Keratinocyte (primary cell): ENCODE data around the gene PLXNA2. TPM values are rescaled to one million over a fixed set of nuclear protein-coding genes. Genes with fewer than 3 reads are reported as not detected.

Source experiments
- DNase-seq: peaks from one replicate; pipeline ENCODE4 v3.0.0-alpha.2; 2011; ENCODE audit warnings: low read depth, missing footprints, low spot score
- FAIRE-seq: peaks from 2 replicates; lab custom pipeline; 2011; peaks lifted over from hg19 to GRCh38; lab: Jason Lieb, UNC
- H2AFZ ChIP-seq: 2 replicates; pipeline ENCODE4 v1.6.0; 2012; ENCODE audit warnings: low read length, control low read depth, inconsistent platforms; ENCODE audit not compliant: control insufficient read depth
- H3K27ac ChIP-seq: 2 replicates; pipeline ENCODE4 v1.5.1; 2011; ENCODE audit warnings: low read length; ENCODE audit not compliant: control insufficient read depth, insufficient read depth
- H3K27me3 ChIP-seq: 3 replicates; pipeline ENCODE4 v1.6.0; 2011; ENCODE audit warnings: low read length; ENCODE audit not compliant: control insufficient read depth, insufficient read depth; ENCODE audit errors: extremely low read depth
- H3K36me3 ChIP-seq, 2 experiments: 2 replicates in 1 of 2; 3 replicates in 1 of 2; pipeline ENCODE4 v1.5.1; 2011; ENCODE audit warnings: low read length in 2 of 2, mild to moderate bottlenecking in 1 of 2; ENCODE audit not compliant: control insufficient read depth in 2 of 2, insufficient read depth in 2 of 2; ENCODE audit errors: extremely low read depth in 1 of 2
- H3K4me1 ChIP-seq: 3 replicates; pipeline ENCODE4 v1.5.1; 2011; ENCODE audit warnings: low read length; ENCODE audit not compliant: control insufficient read depth, insufficient read depth; ENCODE audit errors: extremely low read depth
- H3K4me2 ChIP-seq: 3 replicates; pipeline ENCODE4 v1.6.0; 2011; ENCODE audit warnings: low read depth, low read length; ENCODE audit not compliant: control insufficient read depth, insufficient read depth; ENCODE audit errors: extremely low read depth
- H3K4me3 ChIP-seq, 3 experiments: fragments of 200-600 bp in 1 of 3; sonication (generic) in 1 of 3; 2 replicates in 2 of 3; 3 replicates in 1 of 3; pipeline ENCODE4 v1.5.1; 2011 to 2016; ENCODE audit warnings: low read length in 3 of 3, mild to moderate bottlenecking in 3 of 3, control low read depth in 2 of 3, inconsistent platforms in 1 of 3, low read depth in 1 of 3, mixed read lengths in 1 of 3, mixed run types in 1 of 3, moderate library complexity in 1 of 3; ENCODE audit not compliant: control insufficient read depth in 2 of 3, insufficient read depth in 2 of 3; ENCODE audit errors: extremely low read depth in 1 of 3
- H3K79me2 ChIP-seq: 2 replicates; pipeline ENCODE4 v1.6.0; 2012; ENCODE audit warnings: low read length; ENCODE audit not compliant: control insufficient read depth, insufficient read depth
- H3K9ac ChIP-seq: 3 replicates; pipeline ENCODE4 v1.6.0; 2011; ENCODE audit warnings: low read length; ENCODE audit not compliant: control insufficient read depth, insufficient read depth; ENCODE audit errors: extremely low read depth
- H3K9me1 ChIP-seq: 3 replicates; pipeline ENCODE4 v1.6.0; 2011; ENCODE audit warnings: low read length; ENCODE audit not compliant: control insufficient read depth, insufficient read depth; ENCODE audit errors: extremely low read depth
- H3K9me3 ChIP-seq: 2 replicates; pipeline ENCODE4 v1.5.1; 2012; ENCODE audit warnings: low read depth, low read length; ENCODE audit not compliant: control insufficient read depth
- H4K20me1 ChIP-seq: 3 replicates; pipeline ENCODE4 v1.6.0; 2011; ENCODE audit warnings: low read length; ENCODE audit not compliant: control insufficient read depth, insufficient read depth; ENCODE audit errors: extremely low read depth
- EZH2 ChIP-seq: IDR thresholded peaks from one replicate; pipeline ENCODE4 v1.6.1; 2012; ENCODE audit warnings: inconsistent platforms, mild to moderate bottlenecking, low read length, moderate library complexity
- dilution Hi-C: fragments of 300-500 bp; cut with MboI; formaldehyde crosslinking; loops from one replicate; pipeline ENCODE4 v1.7.0; 2020; ENCODE audit warnings: low sequenced_read_pairs; ENCODE audit not compliant: extremely low pct_ligation_motif_present
- polyA plus RNA-seq, 5 experiments: library from polyadenylated mRNA; depleted of rRNA in 3 of 5; stranded (reverse) in 3 of 5; stranded (forward) in 1 of 5; unstranded in 1 of 5; fragments of >200 nt; gene quantifications; 1 replicate in 1 of 5; 2 replicates in 3 of 5; 3 replicates in 1 of 5; pipeline versions ENCODE4 v1.2.1 to v1.2.3, GENCODE V29; 2011 to 2012; ENCODE audit warnings: missing spikeins in 2 of 5, low read depth in 1 of 5, low replicate concordance in 1 of 5
- TF ChIP-seq, protein P1 (sequence below), 3 experiments: IDR thresholded peaks in 1 of 3; conservative IDR thresholded peaks in 1 of 3; optimal IDR thresholded peaks in 1 of 3; 2 replicates in 2 of 3; 3 replicates in 1 of 3; pipeline versions ENCODE3 to v1.5.1; 2011; ENCODE audit warnings: low read length in 3 of 3, mild to moderate bottlenecking in 3 of 3, moderate library complexity in 2 of 3, control low read depth in 1 of 3, inconsistent platforms in 1 of 3; ENCODE audit not compliant: insufficient read depth in 2 of 3; ENCODE audit errors: extremely low read depth in 1 of 3

Gene PLXNA2
- polyA plus RNA-seq, 1 donor (not counting 4 experiments of a cell fraction or from before 2014, with no cell fraction given): 6.7 TPM

DNA sequence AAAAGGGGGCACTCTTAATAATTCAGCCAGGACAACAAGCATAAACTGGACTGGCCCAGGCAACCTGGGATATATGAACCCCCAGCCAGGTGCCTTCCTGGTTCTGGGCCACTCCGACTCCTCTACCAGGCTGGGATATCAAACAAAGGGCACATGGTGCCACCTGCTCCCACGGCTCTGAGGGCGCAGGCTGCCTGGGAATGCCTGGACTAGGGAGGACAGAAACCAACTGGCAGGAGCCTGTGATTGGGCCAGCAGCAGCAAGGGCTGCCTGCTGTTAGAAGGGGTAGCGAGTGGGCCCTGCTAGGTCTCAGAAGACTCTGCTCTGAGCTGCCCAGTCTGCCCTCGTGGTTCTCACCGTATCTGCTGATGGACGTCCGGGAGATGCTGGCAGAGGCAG is 210.0 kb downstream of the PLXNA2 start:
- TF ChIP-seq EZH2: no peak
- TF ChIP-seq, protein P1, sequence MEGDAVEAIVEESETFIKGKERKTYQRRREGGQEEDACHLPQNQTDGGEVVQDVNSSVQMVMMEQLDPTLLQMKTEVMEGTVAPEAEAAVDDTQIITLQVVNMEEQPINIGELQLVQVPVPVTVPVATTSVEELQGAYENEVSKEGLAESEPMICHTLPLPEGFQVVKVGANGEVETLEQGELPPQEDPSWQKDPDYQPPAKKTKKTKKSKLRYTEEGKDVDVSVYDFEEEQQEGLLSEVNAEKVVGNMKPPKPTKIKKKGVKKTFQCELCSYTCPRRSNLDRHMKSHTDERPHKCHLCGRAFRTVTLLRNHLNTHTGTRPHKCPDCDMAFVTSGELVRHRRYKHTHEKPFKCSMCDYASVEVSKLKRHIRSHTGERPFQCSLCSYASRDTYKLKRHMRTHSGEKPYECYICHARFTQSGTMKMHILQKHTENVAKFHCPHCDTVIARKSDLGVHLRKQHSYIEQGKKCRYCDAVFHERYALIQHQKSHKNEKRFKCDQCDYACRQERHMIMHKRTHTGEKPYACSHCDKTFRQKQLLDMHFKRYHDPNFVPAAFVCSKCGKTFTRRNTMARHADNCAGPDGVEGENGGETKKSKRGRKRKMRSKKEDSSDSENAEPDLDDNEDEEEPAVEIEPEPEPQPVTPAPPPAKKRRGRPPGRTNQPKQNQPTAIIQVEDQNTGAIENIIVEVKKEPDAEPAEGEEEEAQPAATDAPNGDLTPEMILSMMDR (optimal IDR thresholded peaks at IDR 0.05 in 1 of 3, IDR thresholded peaks at IDR 0.05 in 1 of 3, conservative IDR thresholded peaks at IDR 0.05 in 1 of 3; ENCODE audit: extremely low read depth in 1 of 3, insufficient read depth in 2 of 3, low read length in 3 of 3): no peak
- no peaks in the 10 kb centered on the region for H3K79me2 ChIP-seq
- no peaks in the 10 kb centered on the region for H4K20me1 ChIP-seq
- peaks cover 25 to 43% of the 10 kb centered on the region in 2 experiments for H3K36me3 ChIP-seq
- no peaks in the 10 kb centered on the region for H3K9me3 ChIP-seq
- H3K9ac ChIP-seq: no peak overlapping the region
- dilution Hi-C loops: no loop called here
- no peak for DNase-seq
- peaks cover 3% of the 10 kb centered on the region for H3K4me1 ChIP-seq
- no peak overlapping the region for H3K4me2 ChIP-seq
- H3K27me3 ChIP-seq: no peaks in the 10 kb centered on the region
- no peaks in the 10 kb centered on the region for H3K9me1 ChIP-seq
- no peak for FAIRE-seq
- H3K27ac ChIP-seq: no peak overlapping the region
- no peak overlapping the region for H3K4me3 ChIP-seq
- H2AFZ ChIP-seq: no peak overlapping the region

DNA sequence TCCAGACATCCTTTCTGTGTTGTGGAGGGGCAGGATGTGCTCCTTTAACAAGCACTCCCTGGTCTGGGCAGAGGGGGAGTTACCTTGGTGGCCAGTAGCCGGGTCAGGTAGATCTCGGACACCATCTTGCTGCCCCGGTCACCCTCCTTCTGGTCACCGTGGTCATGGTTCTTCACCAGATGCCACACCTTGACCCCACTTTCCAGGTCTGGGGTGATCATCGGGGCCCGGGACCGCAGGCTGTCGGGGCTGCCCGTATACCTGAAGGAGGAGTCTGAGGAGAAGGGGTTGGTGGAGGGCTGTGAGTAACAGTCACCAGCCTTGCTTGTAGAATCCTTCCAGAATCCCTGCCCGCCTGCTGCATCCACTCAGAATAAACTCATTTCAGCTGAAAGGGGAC is 210.9 kb downstream of the PLXNA2 start:
- H3K79me2 ChIP-seq: no peaks in the 10 kb centered on the region
- H3K9me3 ChIP-seq: no peaks in the 10 kb centered on the region
- no peaks in the 10 kb centered on the region for H4K20me1 ChIP-seq
- no peak overlapping the region for H2AFZ ChIP-seq
- no peak for FAIRE-seq
- H3K4me1 ChIP-seq: peaks cover 3% of the 10 kb centered on the region
- DNase-seq: no peak
- no peaks in the 10 kb centered on the region for H3K27me3 ChIP-seq
- no peak overlapping the region for H3K27ac ChIP-seq
- TF ChIP-seq EZH2: no peak
- TF ChIP-seq, protein P1 (optimal IDR thresholded peaks at IDR 0.05 in 1 of 3, IDR thresholded peaks at IDR 0.05 in 1 of 3, conservative IDR thresholded peaks at IDR 0.05 in 1 of 3; ENCODE audit: extremely low read depth in 1 of 3, insufficient read depth in 2 of 3, low read length in 3 of 3): no peak
- dilution Hi-C loops: no loop called here
- no peak overlapping the region for H3K4me2 ChIP-seq
- no peaks in the 10 kb centered on the region for H3K9me1 ChIP-seq
- peaks cover 21 to 37% of the 10 kb centered on the region in 2 experiments for H3K36me3 ChIP-seq
- no peak overlapping the region for H3K9ac ChIP-seq
- H3K4me3 ChIP-seq: no peak overlapping the region
